GM12878 (cell line): ENCODE measurements around the gene TUBA4B. TPM values are rescaled to one million over a fixed set of nuclear protein-coding genes. Genes with fewer than 3 reads are reported as not detected.

Source experiments
- ATF7 ChIP-seq: fragments of 450-650 bp; IDR thresholded peaks from 2 replicates; pipeline ENCODE4 v1.6.1; 2016; ENCODE audit warnings: low read depth, mild to moderate bottlenecking
- FOS ChIP-seq: IDR thresholded peaks from 3 replicates; pipeline ENCODE4 v1.6.1; 2011; ENCODE audit warnings: borderline replicate concordance; ENCODE audit not compliant: insufficient read length; ENCODE audit errors: extremely low read depth
- IKZF2 ChIP-seq, 2 experiments: fragments of 450-650 bp; IDR thresholded peaks; 2 replicates each; pipeline ENCODE4 v1.6.1; 2017; ENCODE audit warnings: mild to moderate bottlenecking in 2 of 2, moderate library complexity in 2 of 2
- MEF2A ChIP-seq: IDR thresholded peaks from 2 replicates; pipeline ENCODE4 v1.6.1; 2011; ENCODE audit warnings: low read depth, mild to moderate bottlenecking, low read length, moderate library complexity; ENCODE audit not compliant: insufficient read depth
- MXI1 ChIP-seq: fragments of 150-350 bp; IDR thresholded peaks from 2 replicates; pipeline ENCODE4 v1.6.1; 2011; ENCODE audit warnings: low read depth, mild to moderate bottlenecking, inconsistent platforms, low read length, improper control_type of control experiment
- NR2C1 ChIP-seq: fragments of 450-650 bp; IDR thresholded peaks from 2 replicates; pipeline ENCODE4 v1.6.1; 2017; ENCODE audit warnings: antibody characterized with exemption, mild to moderate bottlenecking, moderate library complexity
- POU2F2 ChIP-seq: IDR thresholded peaks from 3 replicates; pipeline ENCODE4 v1.6.1; 2011; ENCODE audit warnings: low read depth, mild to moderate bottlenecking, low read length, borderline replicate concordance
- PRDM15 ChIP-seq: fragments of 450-650 bp; formaldehyde crosslinking; IDR thresholded peaks from 2 replicates; pipeline ENCODE4 v1.4.0; 2020; ENCODE audit warnings: mild to moderate bottlenecking, moderate library complexity
- SIN3A ChIP-seq: IDR thresholded peaks from 2 replicates; pipeline ENCODE4 v1.6.1; 2012; ENCODE audit warnings: low read depth, low read length, improper control_type of control experiment
- SMARCA5 ChIP-seq: fragments of 450-650 bp; IDR thresholded peaks from 2 replicates; pipeline ENCODE4 v1.6.1; 2017; ENCODE audit warnings: mild to moderate bottlenecking
- SPI1 ChIP-seq: IDR thresholded peaks from 2 replicates; pipeline ENCODE4 v1.6.1; 2011; ENCODE audit warnings: low read depth, mild to moderate bottlenecking, low read length, moderate library complexity, borderline replicate concordance; ENCODE audit not compliant: insufficient read depth
- TBL1XR1 ChIP-seq: IDR thresholded peaks from 2 replicates; pipeline ENCODE4 v1.6.1; 2012; ENCODE audit warnings: low read depth, low read length, improper control_type of control experiment
- TCF12 ChIP-seq: IDR thresholded peaks from 2 replicates; pipeline ENCODE4 v1.6.1; 2011; ENCODE audit warnings: low read depth, mild to moderate bottlenecking, low read length
- TCF3 ChIP-seq: IDR thresholded peaks from 2 replicates; pipeline ENCODE4 v1.6.1; 2012; ENCODE audit warnings: low read depth, mild to moderate bottlenecking, low read length, borderline replicate concordance; ENCODE audit not compliant: insufficient read depth
- TCF7 ChIP-seq: IDR thresholded peaks from 2 replicates; pipeline ENCODE4 v1.6.1; 2014; ENCODE audit warnings: antibody characterized with exemption, borderline replicate concordance
- YBX1 ChIP-seq: fragments of 450-650 bp; IDR thresholded peaks from 2 replicates; pipeline ENCODE4 v1.6.1; 2016; ENCODE audit warnings: antibody characterized with exemption
- YY1 ChIP-seq: IDR thresholded peaks from 2 replicates; pipeline ENCODE4 v1.6.1; 2011; ENCODE audit warnings: low read depth, mild to moderate bottlenecking, low read length
- ZNF207 ChIP-seq: fragments of 450-650 bp; IDR thresholded peaks from 2 replicates; pipeline ENCODE4 v1.6.1; 2014; ENCODE audit warnings: antibody characterized with exemption, mild to moderate bottlenecking, borderline replicate concordance
- polyA plus RNA-seq, 11 experiments: library from polyadenylated mRNA; depleted of rRNA in 4 of 11; unstranded in 6 of 11; stranded (reverse) in 5 of 11; fragments of >200 nt; fragmentation: Nextera tagmentation in 4 of 11; fragmentation: Illumina TruSeq in 1 of 11; extraction: Ambion mirVana in 4 of 11; extraction: Trizol in 1 of 11; gene quantifications; 1 replicate in 1 of 11; 2 replicates in 10 of 11; pipeline versions ENCODE4 v1.2.1 to v1.2.3, GENCODE V29; 2011 to 2016; ENCODE audit warnings: inconsistent platforms in 2 of 11, missing spikeins in 2 of 11, low read depth in 1 of 11
- total RNA-seq, 4 experiments: library from RNA; depleted of rRNA in 3 of 4; stranded (reverse); fragments of >200 nt in 3 of 4; fragmentation: Illumina TruSeq in 1 of 4; extraction: Trizol in 1 of 4; gene quantifications; 2 replicates each; pipeline versions ENCODE4 v1.2.1 to v1.2.3, GENCODE V29; 2013 to 2021
- TF ChIP-seq, protein P1 (sequence below): IDR thresholded peaks from 2 replicates; pipeline ENCODE4 v1.6.1; 2011; ENCODE audit warnings: low read depth, low read length, improper control_type of control experiment, borderline replicate concordance
- TF ChIP-seq, protein P2 (sequence below): IDR thresholded peaks from 2 replicates; pipeline ENCODE4 v1.6.1; 2012; ENCODE audit warnings: low read depth, low read length, improper control_type of control experiment
- TF ChIP-seq, protein P3 (sequence below): fragments of 450-650 bp; IDR thresholded peaks from 2 replicates; pipeline ENCODE4 v1.6.1; 2018; ENCODE audit warnings: borderline replicate concordance, mild to moderate bottlenecking; ENCODE audit not compliant: partially characterized antibody

TUBA4B gene
- total and polyA plus RNA-seq, 10 of the 15 experiments (the other 5 are each of a cell fraction or from before 2014, with no cell fraction given), result 0.07 TPM; not detected in 9

- TF ChIP-seq, protein P1, sequence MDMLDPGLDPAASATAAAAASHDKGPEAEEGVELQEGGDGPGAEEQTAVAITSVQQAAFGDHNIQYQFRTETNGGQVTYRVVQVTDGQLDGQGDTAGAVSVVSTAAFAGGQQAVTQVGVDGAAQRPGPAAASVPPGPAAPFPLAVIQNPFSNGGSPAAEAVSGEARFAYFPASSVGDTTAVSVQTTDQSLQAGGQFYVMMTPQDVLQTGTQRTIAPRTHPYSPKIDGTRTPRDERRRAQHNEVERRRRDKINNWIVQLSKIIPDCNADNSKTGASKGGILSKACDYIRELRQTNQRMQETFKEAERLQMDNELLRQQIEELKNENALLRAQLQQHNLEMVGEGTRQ, result no peak
- TF ChIP-seq SIN3A, result peak; percentile 74
- TF ChIP-seq ZNF207, result no peak; the same call in 1 of the 2 replicates
- TF ChIP-seq, protein P2, sequence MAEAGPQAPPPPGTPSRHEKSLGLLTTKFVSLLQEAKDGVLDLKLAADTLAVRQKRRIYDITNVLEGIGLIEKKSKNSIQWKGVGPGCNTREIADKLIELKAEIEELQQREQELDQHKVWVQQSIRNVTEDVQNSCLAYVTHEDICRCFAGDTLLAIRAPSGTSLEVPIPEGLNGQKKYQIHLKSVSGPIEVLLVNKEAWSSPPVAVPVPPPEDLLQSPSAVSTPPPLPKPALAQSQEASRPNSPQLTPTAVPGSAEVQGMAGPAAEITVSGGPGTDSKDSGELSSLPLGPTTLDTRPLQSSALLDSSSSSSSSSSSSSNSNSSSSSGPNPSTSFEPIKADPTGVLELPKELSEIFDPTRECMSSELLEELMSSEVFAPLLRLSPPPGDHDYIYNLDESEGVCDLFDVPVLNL, result no peak
- no peak for TF ChIP-seq YBX1
- TF ChIP-seq TBL1XR1, result peak; percentile 74; the same call in 1 of the 2 replicates
- TF ChIP-seq SPI1, result no peak
- TF ChIP-seq TCF7, result no peak
- no peak for TF ChIP-seq NR2C1
- TF ChIP-seq IKZF2 (IDR thresholded peaks at IDR 0.05), result no peak; a peak in 1 of 4 replicates
- 0 out of 2 replicates have a peak, but pooled peaks have one; percentile 47 for TF ChIP-seq YY1
- TF ChIP-seq, protein P3, sequence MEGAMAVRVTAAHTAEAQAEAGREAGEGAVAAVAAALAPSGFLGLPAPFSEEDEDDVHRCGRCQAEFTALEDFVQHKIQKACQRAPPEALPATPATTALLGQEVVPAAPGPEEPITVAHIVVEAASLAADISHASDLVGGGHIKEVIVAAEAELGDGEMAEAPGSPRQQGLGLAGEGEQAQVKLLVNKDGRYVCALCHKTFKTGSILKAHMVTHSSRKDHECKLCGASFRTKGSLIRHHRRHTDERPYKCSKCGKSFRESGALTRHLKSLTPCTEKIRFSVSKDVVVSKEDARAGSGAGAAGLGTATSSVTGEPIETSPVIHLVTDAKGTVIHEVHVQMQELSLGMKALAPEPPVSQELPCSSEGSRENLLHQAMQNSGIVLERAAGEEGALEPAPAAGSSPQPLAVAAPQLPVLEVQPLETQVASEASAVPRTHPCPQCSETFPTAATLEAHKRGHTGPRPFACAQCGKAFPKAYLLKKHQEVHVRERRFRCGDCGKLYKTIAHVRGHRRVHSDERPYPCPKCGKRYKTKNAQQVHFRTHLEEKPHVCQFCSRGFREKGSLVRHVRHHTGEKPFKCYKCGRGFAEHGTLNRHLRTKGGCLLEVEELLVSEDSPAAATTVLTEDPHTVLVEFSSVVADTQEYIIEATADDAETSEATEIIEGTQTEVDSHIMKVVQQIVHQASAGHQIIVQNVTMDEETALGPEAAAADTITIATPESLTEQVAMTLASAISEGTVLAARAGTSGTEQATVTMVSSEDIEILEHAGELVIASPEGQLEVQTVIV, result peak; percentile 73
- TF ChIP-seq FOS, result no peak
- TF ChIP-seq TCF12, result peak; percentile 83; the same call in 1 of the 2 replicates
- TF ChIP-seq ATF7, result peak; percentile 97
- peak; percentile 71 for TF ChIP-seq MXI1
- peak; percentile 88; the same call in 1 of the 2 replicates for TF ChIP-seq TCF3
- peak; percentile 76; the same call in 2 of the 3 replicates for TF ChIP-seq POU2F2
- peak; percentile 99 for TF ChIP-seq MEF2A
- peak; percentile 97 for TF ChIP-seq SMARCA5
- TF ChIP-seq PRDM15 (CRISPR knock-in tag), result no peak
These were observed 26.3 kb downstream of the TUBA4B start, which contains the start of gene DNAJB2 (continued) for GRCh38 chr2:219279151-219279915.
